Adrenal gland (tissue), 12 donors: ENCODE results near the gene SV2C. TPM values are rescaled to one million over a fixed set of nuclear protein-coding genes. Genes with fewer than 3 reads are reported as not detected.
A peak's percentile ranks its signal among the peaks of the same experiment; 100 is the strongest.

Experiments
- DNase-seq, 7 donors: peaks; one replicate each; pipeline ENCODE4 v3.0.0-alpha.2; 2019 to 2020
- H3K27ac ChIP-seq, 5 donors: fragments of 200-600 bp; sonication (generic) in 4 of 5; 1 replicate in 3 of 5; 2 replicates in 2 of 5; pipeline versions ENCODE4 v1.5.1 to v1.8.0; 2016 to 2020; ENCODE audit warnings: mild to moderate bottlenecking in 1 of 5
- H3K27me3 ChIP-seq: fragments of 200-600 bp; 2 replicates; pipeline ENCODE4 v1.8.0; 2021
- H3K36me3 ChIP-seq, 2 donors: fragments of 200-600 bp; replicated peaks in 1 of 2; 1 replicate in 1 of 2; 2 replicates in 1 of 2; pipeline versions ENCODE4 v1.5.1 to v1.8.0; 2018 to 2022
- H3K4me1 ChIP-seq, 2 donors: fragments of 200-600 bp; replicated peaks in 1 of 2; 1 replicate in 1 of 2; 2 replicates in 1 of 2; pipeline versions ENCODE4 v1.5.1 to v1.8.0; 2018 to 2021
- H3K4me3 ChIP-seq, 4 donors: fragments of 200-600 bp; sonication (generic) in 3 of 4; one replicate each; pipeline ENCODE4 v1.5.1; 2016 to 2018
- H3K9me3 ChIP-seq, 3 donors: fragments of 200-600 bp; sonication (generic) in 1 of 3; replicated peaks in 1 of 3; 1 replicate in 2 of 3; 2 replicates in 1 of 3; pipeline versions ENCODE4 v1.5.1 to v1.8.0; 2016 to 2021
- POLR2A ChIP-seq, 2 donors: fragments of 450-650 bp; IDR thresholded peaks; one replicate each; pipeline ENCODE4 v1.6.1; 2017; ENCODE audit warnings: antibody characterized with exemption in 2 of 2, mild to moderate bottlenecking in 2 of 2, moderate library complexity in 1 of 2
- WGBS, 4 donors: extraction: QIAGEN DNeasy Blood & Tissue Kit in 2 of 4; methylation state at CpG; one replicate each; pipeline versions ENCODE4 v1.1.5 to v1.1.7; 2013 to 2017; 5-methylcytosine and 5-hydroxymethylcytosine counted together
- intact Hi-C, 2 donors: fragments of 100-400 bp; cut with DNase I; formaldehyde crosslinking; loops; one replicate each; pipeline versions ENCODE4 v1.14.1 to v1.15.0; 2022 to 2023
- polyA plus RNA-seq, 3 donors: library from polyadenylated mRNA; stranded (reverse); fragments of 200-250 nt in 2 of 3; fragments of 350-450 nt in 1 of 3; fragmentation: Illumina TruSeq in 1 of 3; extraction: RNeasy Lipid Tissue Mini Kit (QIAGEN cat#74804) in 1 of 3; gene quantifications; one replicate each; pipeline ENCODE4 v1.2.3, GENCODE V29; 2013 to 2014
- total RNA-seq, 9 donors: library from RNA; depleted of rRNA in 4 of 9; stranded (reverse); fragments of >200 nt in 4 of 9; fragments of 120-200 nt in 1 of 9; fragmentation: NEBNext Ultra II Directional in 1 of 9; extraction: Animal tissue kit (Norgen Biotek cat#: 25700) in 1 of 9; gene quantifications; one replicate each; pipeline versions ENCODE4 v1.1.0 to v1.2.4, GENCODE V29; 2013 to 2023
- TF ChIP-seq, protein P1 (sequence below), 6 experiments: fragments of 450-650 bp in 4 of 6; fragments of 200-600 bp in 2 of 6; sonication (generic) in 1 of 6; IDR thresholded peaks; 1 replicate in 5 of 6; 2 replicates in 1 of 6; pipeline versions ENCODE4 v1.5.1 to v1.8.0; 2016 to 2021; ENCODE audit warnings: antibody characterized with exemption in 6 of 6, mild to moderate bottlenecking in 2 of 6, moderate library complexity in 1 of 6
- donor health status: healthy with polysubstance abuse.
- donor health status: Bipolar disorder and iron deficiency.
- donor health status: DM: yes; HTN: yes; CAD: no.
- donor health status: DM: no; HTN: no; CAD: no.
- donor health status: DM: no; HTN: no; CAD: no.
- donor health status: DM: yes; HTN: yes; CAD: no.

The SV2C gene
- total and polyA plus RNA-seq, 12 donors: under 0.01 to 0.96 (median 0.19) TPM; not detected in 1

DNA sequence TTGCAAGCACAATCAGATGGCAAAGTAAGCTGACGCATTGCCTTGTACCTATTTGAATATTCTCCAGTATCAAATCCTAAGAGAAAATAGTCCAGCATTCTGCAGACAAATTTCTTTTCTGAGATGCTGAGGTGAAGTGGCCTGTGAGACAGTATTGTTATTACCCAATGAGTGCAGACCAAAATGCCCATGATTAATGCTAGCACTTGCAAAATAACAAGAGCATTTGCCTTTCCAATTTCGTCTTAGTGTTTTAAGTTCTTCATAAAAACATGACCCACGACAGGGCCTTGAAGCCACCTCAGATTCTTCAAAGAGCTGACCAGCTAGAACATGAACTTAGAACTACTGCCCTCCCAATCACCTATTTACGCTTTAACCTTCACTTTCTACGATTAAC is 317.3 kb downstream of the SV2C start:
- no peak for TF ChIP-seq POLR2A (IDR thresholded peaks at IDR 0.05)
- TF ChIP-seq, protein P1, sequence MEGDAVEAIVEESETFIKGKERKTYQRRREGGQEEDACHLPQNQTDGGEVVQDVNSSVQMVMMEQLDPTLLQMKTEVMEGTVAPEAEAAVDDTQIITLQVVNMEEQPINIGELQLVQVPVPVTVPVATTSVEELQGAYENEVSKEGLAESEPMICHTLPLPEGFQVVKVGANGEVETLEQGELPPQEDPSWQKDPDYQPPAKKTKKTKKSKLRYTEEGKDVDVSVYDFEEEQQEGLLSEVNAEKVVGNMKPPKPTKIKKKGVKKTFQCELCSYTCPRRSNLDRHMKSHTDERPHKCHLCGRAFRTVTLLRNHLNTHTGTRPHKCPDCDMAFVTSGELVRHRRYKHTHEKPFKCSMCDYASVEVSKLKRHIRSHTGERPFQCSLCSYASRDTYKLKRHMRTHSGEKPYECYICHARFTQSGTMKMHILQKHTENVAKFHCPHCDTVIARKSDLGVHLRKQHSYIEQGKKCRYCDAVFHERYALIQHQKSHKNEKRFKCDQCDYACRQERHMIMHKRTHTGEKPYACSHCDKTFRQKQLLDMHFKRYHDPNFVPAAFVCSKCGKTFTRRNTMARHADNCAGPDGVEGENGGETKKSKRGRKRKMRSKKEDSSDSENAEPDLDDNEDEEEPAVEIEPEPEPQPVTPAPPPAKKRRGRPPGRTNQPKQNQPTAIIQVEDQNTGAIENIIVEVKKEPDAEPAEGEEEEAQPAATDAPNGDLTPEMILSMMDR (IDR thresholded peaks at IDR 0.05): no peak
- 61 to 85% (median 81%) methylated on average over 5 of the region's 5 CpGs for WGBS, 4 donors
- H3K4me1 ChIP-seq: peaks cover 9 to 21% of the 10 kb centered on the region in 2 donors
- no peaks in the 10 kb centered on the region for H3K36me3 ChIP-seq
- no peak overlapping the region for H3K4me3 ChIP-seq
- no peaks in the 10 kb centered on the region for H3K9me3 ChIP-seq
- no peak for DNase-seq
- intact Hi-C loops: loop anchor here (5.0 to 10.0 kb wide), 2 partner anchors 134 to 142 kb away; no protein-coding TSS in a partner anchor
- H3K27ac ChIP-seq: no peak overlapping the region
- H3K27me3 ChIP-seq: no peaks in the 10 kb centered on the region

DNA sequence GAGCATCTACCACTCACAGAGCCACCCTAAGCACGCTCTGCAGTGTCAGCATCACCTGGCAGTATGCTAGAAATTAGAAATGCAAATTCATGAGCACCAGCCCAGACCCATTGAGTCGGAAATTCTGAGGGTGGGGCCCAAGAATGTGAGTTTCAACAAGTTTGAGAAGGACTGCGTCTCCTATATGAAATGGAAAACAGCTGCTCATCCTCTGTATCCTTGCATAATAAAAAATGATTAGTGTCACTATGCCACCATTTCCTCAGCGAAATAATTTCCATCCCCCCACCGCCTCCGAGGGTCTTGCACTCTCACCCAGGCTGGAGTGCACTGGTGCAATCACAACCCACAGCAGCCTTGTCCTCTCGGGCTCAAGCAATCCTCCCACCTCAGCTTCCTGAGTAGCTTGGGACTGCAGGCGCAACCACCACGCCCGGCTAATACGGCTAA is 318.6 kb downstream of the SV2C start:
- peak overlapping the region in 3 of 4 donors; percentile 16 to 91 (median 75) for H3K4me3 ChIP-seq
- peak in 2 of 7 donors; percentile 29 to 31 for DNase-seq
- intact Hi-C loops: loop anchor here (5.0 to 10.0 kb wide), 2 partner anchors 133 to 140 kb away; no protein-coding TSS in a partner anchor
- peak overlapping the region in 4 of 5 donors; percentile 60 to 92 (median 70) for H3K27ac ChIP-seq
- 22 to 32% (median 27%) methylated on average over 11 of the region's 11 CpGs for WGBS, 4 donors
- H3K9me3 ChIP-seq: no peaks in the 10 kb centered on the region
- H3K27me3 ChIP-seq: no peaks in the 10 kb centered on the region
- TF ChIP-seq, protein P1 (IDR thresholded peaks at IDR 0.05): no peak
- TF ChIP-seq POLR2A (IDR thresholded peaks at IDR 0.05): no peak
- H3K4me1 ChIP-seq: peaks cover 9 to 32% of the 10 kb centered on the region in 2 donors
- no peaks in the 10 kb centered on the region for H3K36me3 ChIP-seq

DNA sequence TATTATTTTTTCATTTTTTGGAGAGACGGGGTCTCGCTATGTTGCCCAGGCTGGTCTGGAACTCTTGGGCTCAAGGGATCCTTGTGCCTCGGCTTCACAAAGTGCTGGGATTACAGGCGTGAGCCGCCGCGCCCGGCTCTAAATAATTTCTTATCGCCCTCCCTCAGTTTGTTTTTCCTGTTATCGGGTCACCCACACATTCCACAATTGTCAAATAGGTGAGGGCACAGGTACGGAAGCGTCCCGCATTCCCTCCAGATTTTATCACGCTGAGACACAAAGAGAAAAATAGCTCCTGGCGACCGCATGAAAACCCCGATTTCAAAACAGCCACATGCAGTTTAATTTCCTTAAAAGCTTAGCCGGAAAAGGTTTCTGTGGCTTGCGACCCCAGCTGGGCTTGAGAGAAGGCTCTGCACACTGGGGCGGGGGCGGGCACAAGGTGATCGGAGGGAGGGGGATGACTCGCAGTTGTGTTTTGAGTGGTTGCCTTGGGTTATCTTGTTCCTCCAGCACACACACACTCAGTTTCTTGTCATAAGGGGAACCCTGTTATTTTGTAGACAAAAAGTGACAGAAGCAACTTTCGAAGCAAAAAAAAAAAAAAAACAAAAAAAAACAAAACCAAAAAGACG is 319.2 kb downstream of the SV2C start:
- intact Hi-C loops: loop anchor here (5.0 to 10.0 kb wide), 2 partner anchors 132 to 140 kb away; no protein-coding TSS in a partner anchor
- no peaks in the 10 kb centered on the region for H3K36me3 ChIP-seq
- H3K27me3 ChIP-seq: no peaks in the 10 kb centered on the region
- TF ChIP-seq, protein P1 (IDR thresholded peaks at IDR 0.05): no peak
- no peak for TF ChIP-seq POLR2A (IDR thresholded peaks at IDR 0.05)
- peak overlapping the region in 4 of 5 donors; percentile 60 to 92 (median 70) for H3K27ac ChIP-seq
- peaks cover 9 to 37% of the 10 kb centered on the region in 2 donors for H3K4me1 ChIP-seq
- DNase-seq: peak; percentile 35 to 63 (median 41)
- WGBS, 4 donors: 0 to 6% (median 3%) methylated on average over 25 of the region's 25 CpGs
- H3K4me3 ChIP-seq: peak overlapping the region in 3 of 4 donors; percentile 16 to 91 (median 75)
- no peaks in the 10 kb centered on the region for H3K9me3 ChIP-seq

DNA sequence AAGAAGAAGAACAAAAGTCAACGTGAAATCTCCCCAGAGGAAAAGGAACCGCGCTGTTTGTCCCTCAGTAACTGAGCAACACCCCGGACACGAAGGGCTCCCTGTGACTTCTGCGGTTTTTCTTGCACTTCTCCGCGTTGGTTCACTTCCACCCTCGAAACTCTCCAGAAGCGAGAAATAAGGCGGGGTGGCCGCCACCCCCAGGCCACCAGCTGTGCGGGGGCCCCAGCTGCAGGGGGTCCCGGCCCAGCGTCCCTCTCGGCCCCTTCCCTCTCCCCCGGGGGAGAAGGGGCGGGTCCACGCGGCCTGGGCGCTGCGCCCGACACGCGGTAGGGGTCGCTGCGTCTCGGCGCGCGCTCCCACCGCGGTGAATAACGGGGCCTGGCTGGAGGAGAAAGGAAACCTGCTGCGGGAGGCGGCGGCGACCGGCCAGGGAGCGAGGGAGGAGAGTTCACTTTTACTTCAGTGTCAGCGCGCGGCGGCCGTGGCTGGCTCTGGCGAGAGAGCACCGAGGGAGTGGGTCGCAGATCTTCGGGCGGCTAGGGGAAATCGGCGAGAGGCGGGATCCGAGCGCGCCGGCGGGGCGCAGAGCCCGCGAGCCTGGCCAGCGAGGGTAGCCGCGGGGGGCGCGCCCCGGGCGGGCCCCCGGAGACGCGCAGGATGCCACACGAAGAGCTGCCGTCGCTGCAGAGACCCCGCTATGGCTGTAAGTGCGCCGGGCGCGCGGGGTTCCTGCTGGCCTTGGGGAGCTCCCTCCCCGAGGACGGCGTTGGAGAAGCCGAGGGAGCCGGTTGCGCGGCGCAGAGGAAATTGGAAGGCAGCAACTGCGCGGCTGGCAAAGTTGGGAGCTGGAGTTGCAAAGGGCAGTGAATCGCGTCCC is 319.9 kb downstream of the SV2C start, which contains the start of gene IQGAP2:
Gene IQGAP2, plus strand, starts transcription at position 400 of the 880 bp plus-strand sequence. Its CDS starts 261 bp downstream, at position 661.
- peak; percentile 36 to 48 for TF ChIP-seq POLR2A (IDR thresholded peaks at IDR 0.05)
- TF ChIP-seq, protein P1 (IDR thresholded peaks at IDR 0.05): peak; percentile 37 to 83 (median 64)
- Histone ChIP-seq H3K27ac (peak within 1 kb of the TSS in 4 of 5 donors; percentile 64 to 92 (median 83)), H3K27me3 (no peaks in the 10 kb centered on the region), H3K4me3 (peak within 1 kb of the TSS; percentile 16 to 91 (median 60)), H3K36me3 (no peaks in the 10 kb centered on the region), H3K4me1 (peaks cover 9 to 37% of the 10 kb centered on the region in 2 donors), H3K9me3 (no peaks in the 10 kb centered on the region)
- 0 to 1% (median 0%) methylated on average over 11 to 92 of the region's 92 CpGs for WGBS, 4 donors
- intact Hi-C loops: loop anchor here (5.0 to 10.0 kb wide), 2 partner anchors 132 to 139 kb away; no protein-coding TSS in a partner anchor
- DNase-seq: peak; percentile 65 to 82 (median 75)
